Epithelial cell of proximal tubule (primary cell): ENCODE results near the gene RALBP1. TPM values are rescaled to one million over a fixed set of nuclear protein-coding genes. Genes with fewer than 3 reads are reported as not detected.

Experiments used
- DNase-seq: peaks from one replicate; pipeline ENCODE4 v3.0.0-alpha.2; 2011; ENCODE audit warnings: low read depth
- H3K4me3 ChIP-seq: 2 replicates; pipeline ENCODE4 v1.5.1; 2011; ENCODE audit warnings: low read depth, mild to moderate bottlenecking, low read length
- CTCF ChIP-seq: conservative IDR thresholded peaks from 2 replicates; pipeline ENCODE4 v1.5.1; 2012; ENCODE audit warnings: low read depth, mild to moderate bottlenecking, low read length
- total RNA-seq: library from RNA; depleted of rRNA; stranded (reverse); fragments of >200 nt; gene quantifications from 2 replicates; pipeline ENCODE4 v1.2.3, GENCODE V29; 2015

The RALBP1 gene
- total RNA-seq, 1 donor from 2014 or later = 57.5 TPM

- no peak overlapping the region for H3K4me3 ChIP-seq
- no peak for TF ChIP-seq CTCF
- DNase-seq = no peak
These were observed 41.6 kb upstream of the RALBP1 start for GRCh38 chr18:9433671-9434121.

GRCh38 chr18:9434122-9434701 is 41.1 kb upstream of the RALBP1 start:
- DNase-seq = no peak
- no peak overlapping the region for H3K4me3 ChIP-seq
- TF ChIP-seq CTCF = no peak

GRCh38 chr18:9435041-9435440 is 40.3 kb upstream of the RALBP1 start:
- no peak for DNase-seq
- no peak for TF ChIP-seq CTCF
- no peak overlapping the region for H3K4me3 ChIP-seq

GRCh38 chr18:9436206-9436929 is 38.9 kb upstream of the RALBP1 start:
- no peak for DNase-seq
- TF ChIP-seq CTCF = no peak
- no peak overlapping the region for H3K4me3 ChIP-seq

GRCh38 chr18:9437021-9437437 is 38.3 kb upstream of the RALBP1 start:
- no peak overlapping the region for H3K4me3 ChIP-seq
- no peak for TF ChIP-seq CTCF
- no peak for DNase-seq

- DNase-seq = no peak
- no peak overlapping the region for H3K4me3 ChIP-seq
- TF ChIP-seq CTCF = no peak
These were observed 37.6 kb upstream of the RALBP1 start for GRCh38 chr18:9437672-9438071.

GRCh38 chr18:9441061-9441460 is 34.3 kb upstream of the RALBP1 start:
- no peak overlapping the region for H3K4me3 ChIP-seq
- DNase-seq = no peak
- no peak for TF ChIP-seq CTCF
